K562 (cell line): ENCODE data around the gene CTDSP1. TPM values are rescaled to one million over a fixed set of nuclear protein-coding genes. Genes with fewer than 3 reads are reported as not detected.

Experiments used
- CTBP1 ChIP-seq: fragments of 450-650 bp; IDR thresholded peaks from 2 replicates; pipeline ENCODE4 v1.6.1; 2016; ENCODE audit warnings: borderline replicate concordance
- DDX20 ChIP-seq: fragments of 450-650 bp; IDR thresholded peaks from 2 replicates; pipeline ENCODE4 v1.6.1; 2016; ENCODE audit warnings: missing genetic modification characterization, low read depth, mild to moderate bottlenecking, missing compliant biosample characterization, moderate library complexity
- GATAD2B ChIP-seq: fragments of 450-650 bp; IDR thresholded peaks from 2 replicates; pipeline ENCODE4 v1.6.1; 2017; ENCODE audit warnings: mild to moderate bottlenecking, borderline replicate concordance
- MTA3 ChIP-seq: fragments of 450-650 bp; formaldehyde crosslinking; IDR thresholded peaks from 2 replicates; pipeline ENCODE4 v1.6.1; 2017; ENCODE audit warnings: mild to moderate bottlenecking, borderline replicate concordance
- MYC ChIP-seq, 2 experiments: fragments of 250-450 bp in 1 of 2; sonication (Bioruptor Pico) in 1 of 2; IDR thresholded peaks; 2 replicates each; pipeline versions ENCODE4 v1.5.1 to v1.6.1; 2012 to 2021; ENCODE audit warnings: low read depth in 2 of 2, borderline replicate concordance in 1 of 2, improper control_type of control experiment in 1 of 2, low read length in 1 of 2, mild to moderate bottlenecking in 1 of 2, moderate library complexity in 1 of 2
- POLR2B ChIP-seq: fragments of 450-650 bp; IDR thresholded peaks from 2 replicates; pipeline ENCODE4 v1.6.1; 2018; ENCODE audit warnings: low read depth; ENCODE audit not compliant: partially characterized antibody
- SMAD4 ChIP-seq: fragments of 250-450 bp; sonication (Bioruptor Pico); conservative IDR thresholded peaks from 2 replicates; pipeline ENCODE4 v1.8.0; 2021; ENCODE audit warnings: inconsistent platforms, mild to moderate bottlenecking, moderate library complexity
- TCF7L2 ChIP-seq: fragments of 150-350 bp; IDR thresholded peaks from 2 replicates; pipeline ENCODE4 v1.6.1; 2016; ENCODE audit warnings: low read depth, mild to moderate bottlenecking, low read length, moderate library complexity
- polyA plus RNA-seq, 8 experiments: library from polyadenylated mRNA; depleted of rRNA in 4 of 8; stranded (reverse) in 5 of 8; unstranded in 3 of 8; fragments of >200 nt; fragmentation: Nextera tagmentation in 2 of 8; fragmentation: Illumina TruSeq in 1 of 8; extraction: Ambion mirVana in 2 of 8; extraction: Trizol in 1 of 8; gene quantifications; 2 replicates each; pipeline versions ENCODE4 v1.2.1 to v1.2.3, GENCODE V29; 2011 to 2014; ENCODE audit warnings: inconsistent platforms in 1 of 8, missing spikeins in 1 of 8
- total RNA-seq, 7 experiments: library from RNA; depleted of rRNA in 6 of 7; stranded (reverse); fragments of >200 nt in 6 of 7; fragmentation: Illumina TruSeq in 2 of 7; extraction: Trizol in 2 of 7; gene quantifications; 2 replicates each; pipeline versions ENCODE4 v1.2.1 to v1.2.3, GENCODE V29; 2011 to 2021; ENCODE audit warnings: low replicate concordance in 1 of 7
- TF ChIP-seq, protein P1 (sequence below), 2 experiments: fragments of 450-650 bp in 1 of 2; sonication (generic) in 1 of 2; formaldehyde crosslinking in 1 of 2; IDR thresholded peaks; 2 replicates each; pipeline versions ENCODE4 v1.7.1 to v1.9.0; 2016 to 2022; ENCODE audit warnings: inconsistent platforms in 1 of 2, mild to moderate bottlenecking in 1 of 2, missing genetic modification reagents in 1 of 2
- TF ChIP-seq, protein P2 (sequence below), 3 experiments: fragments of 200-800 bp in 1 of 3; fragments of 250-450 bp in 1 of 3; fragments of 450-650 bp in 1 of 3; sonication (Bioruptor Pico) in 1 of 3; sonication (Bioruptor generic) in 1 of 3; formaldehyde crosslinking in 1 of 3; IDR thresholded peaks; 2 replicates each; pipeline versions ENCODE4 v1.6.1 to v1.8.0; 2016 to 2022; ENCODE audit warnings: mild to moderate bottlenecking in 2 of 3, missing genetic modification characterization in 2 of 3, missing compliant biosample characterization in 1 of 3, moderate library complexity in 1 of 3

CTDSP1 gene
- total and polyA plus RNA-seq, 9 of the 15 experiments (the other 6 are each of a cell fraction or from before 2014, with no cell fraction given), result 2.4 to 74.8 (median 45.8) TPM

DNA sequence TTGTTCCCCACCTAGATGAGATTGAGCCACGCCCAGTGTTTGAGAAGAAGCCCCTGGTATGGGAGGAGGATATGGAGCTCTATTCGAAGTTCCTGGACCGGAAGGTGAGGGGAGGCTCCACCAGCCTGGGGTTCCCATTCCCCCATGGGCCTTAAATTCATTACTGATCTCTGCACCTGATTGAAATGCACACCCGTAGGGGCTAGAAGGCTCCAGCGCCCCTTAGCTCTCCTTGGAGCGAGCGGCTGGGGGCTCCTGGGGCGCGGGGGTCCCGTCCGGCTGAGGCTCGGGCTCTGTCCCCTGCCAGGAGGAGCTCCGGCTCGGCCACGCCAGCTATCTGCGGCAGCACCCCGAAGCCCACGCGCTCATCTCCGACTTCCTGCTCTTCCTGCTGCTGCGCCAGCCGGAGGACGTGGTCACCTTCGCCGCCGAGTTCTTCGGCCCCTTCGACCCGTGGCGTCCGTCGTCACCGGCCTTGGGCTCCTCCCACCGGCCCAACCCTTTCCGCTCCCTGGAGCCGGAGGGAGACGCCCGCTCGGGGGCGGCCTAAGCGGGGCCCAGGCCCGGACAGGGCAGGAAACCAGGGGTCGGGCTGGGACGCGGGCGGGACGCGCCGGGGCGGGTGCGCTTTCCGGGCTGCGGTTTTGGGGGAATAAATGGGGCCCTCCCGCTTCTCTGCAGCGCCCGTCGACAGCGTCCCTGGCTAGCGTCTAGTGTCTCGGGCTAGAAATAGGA lies 32.1 kb upstream of the CTDSP1 start (continued):
- TF ChIP-seq, protein P1, sequence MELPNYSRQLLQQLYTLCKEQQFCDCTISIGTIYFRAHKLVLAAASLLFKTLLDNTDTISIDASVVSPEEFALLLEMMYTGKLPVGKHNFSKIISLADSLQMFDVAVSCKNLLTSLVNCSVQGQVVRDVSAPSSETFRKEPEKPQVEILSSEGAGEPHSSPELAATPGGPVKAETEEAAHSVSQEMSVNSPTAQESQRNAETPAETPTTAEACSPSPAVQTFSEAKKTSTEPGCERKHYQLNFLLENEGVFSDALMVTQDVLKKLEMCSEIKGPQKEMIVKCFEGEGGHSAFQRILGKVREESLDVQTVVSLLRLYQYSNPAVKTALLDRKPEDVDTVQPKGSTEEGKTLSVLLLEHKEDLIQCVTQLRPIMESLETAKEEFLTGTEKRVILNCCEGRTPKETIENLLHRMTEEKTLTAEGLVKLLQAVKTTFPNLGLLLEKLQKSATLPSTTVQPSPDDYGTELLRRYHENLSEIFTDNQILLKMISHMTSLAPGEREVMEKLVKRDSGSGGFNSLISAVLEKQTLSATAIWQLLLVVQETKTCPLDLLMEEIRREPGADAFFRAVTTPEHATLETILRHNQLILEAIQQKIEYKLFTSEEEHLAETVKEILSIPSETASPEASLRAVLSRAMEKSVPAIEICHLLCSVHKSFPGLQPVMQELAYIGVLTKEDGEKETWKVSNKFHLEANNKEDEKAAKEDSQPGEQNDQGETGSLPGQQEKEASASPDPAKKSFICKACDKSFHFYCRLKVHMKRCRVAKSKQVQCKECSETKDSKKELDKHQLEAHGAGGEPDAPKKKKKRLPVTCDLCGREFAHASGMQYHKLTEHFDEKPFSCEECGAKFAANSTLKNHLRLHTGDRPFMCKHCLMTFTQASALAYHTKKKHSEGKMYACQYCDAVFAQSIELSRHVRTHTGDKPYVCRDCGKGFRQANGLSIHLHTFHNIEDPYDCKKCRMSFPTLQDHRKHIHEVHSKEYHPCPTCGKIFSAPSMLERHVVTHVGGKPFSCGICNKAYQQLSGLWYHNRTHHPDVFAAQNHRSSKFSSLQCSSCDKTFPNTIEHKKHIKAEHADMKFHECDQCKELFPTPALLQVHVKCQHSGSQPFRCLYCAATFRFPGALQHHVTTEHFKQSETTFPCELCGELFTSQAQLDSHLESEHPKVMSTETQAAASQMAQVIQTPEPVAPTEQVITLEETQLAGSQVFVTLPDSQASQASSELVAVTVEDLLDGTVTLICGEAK (IDR thresholded peaks at IDR 0.05), result 0 out of 2 replicates have a peak, but pooled peaks have one; percentile 52
- TF ChIP-seq, protein P1 (CRISPR knock-in tag; IDR thresholded peaks at IDR 0.05), result no peak
- TF ChIP-seq MYC (IDR thresholded peaks at IDR 0.05; ENCODE audit: low read depth, low read length) (peak; percentile 80), MYC (CRISPR knock-in tag; IDR thresholded peaks at IDR 0.05; ENCODE audit: borderline replicate concordance, low read depth) (peak; percentile 44; the same call in 1 of the 2 replicates), DDX20 (no peak), POLR2B (peak; percentile 81), CTBP1 (peak; percentile 16; the same call in 1 of the 2 replicates), TCF7L2 (no peak), MTA3 (peak; percentile 40; the same call in 1 of the 2 replicates), GATAD2B (peak; percentile 51; the same call in 1 of the 2 replicates), SMAD4 (peak; percentile 70)
- TF ChIP-seq, protein P2, sequence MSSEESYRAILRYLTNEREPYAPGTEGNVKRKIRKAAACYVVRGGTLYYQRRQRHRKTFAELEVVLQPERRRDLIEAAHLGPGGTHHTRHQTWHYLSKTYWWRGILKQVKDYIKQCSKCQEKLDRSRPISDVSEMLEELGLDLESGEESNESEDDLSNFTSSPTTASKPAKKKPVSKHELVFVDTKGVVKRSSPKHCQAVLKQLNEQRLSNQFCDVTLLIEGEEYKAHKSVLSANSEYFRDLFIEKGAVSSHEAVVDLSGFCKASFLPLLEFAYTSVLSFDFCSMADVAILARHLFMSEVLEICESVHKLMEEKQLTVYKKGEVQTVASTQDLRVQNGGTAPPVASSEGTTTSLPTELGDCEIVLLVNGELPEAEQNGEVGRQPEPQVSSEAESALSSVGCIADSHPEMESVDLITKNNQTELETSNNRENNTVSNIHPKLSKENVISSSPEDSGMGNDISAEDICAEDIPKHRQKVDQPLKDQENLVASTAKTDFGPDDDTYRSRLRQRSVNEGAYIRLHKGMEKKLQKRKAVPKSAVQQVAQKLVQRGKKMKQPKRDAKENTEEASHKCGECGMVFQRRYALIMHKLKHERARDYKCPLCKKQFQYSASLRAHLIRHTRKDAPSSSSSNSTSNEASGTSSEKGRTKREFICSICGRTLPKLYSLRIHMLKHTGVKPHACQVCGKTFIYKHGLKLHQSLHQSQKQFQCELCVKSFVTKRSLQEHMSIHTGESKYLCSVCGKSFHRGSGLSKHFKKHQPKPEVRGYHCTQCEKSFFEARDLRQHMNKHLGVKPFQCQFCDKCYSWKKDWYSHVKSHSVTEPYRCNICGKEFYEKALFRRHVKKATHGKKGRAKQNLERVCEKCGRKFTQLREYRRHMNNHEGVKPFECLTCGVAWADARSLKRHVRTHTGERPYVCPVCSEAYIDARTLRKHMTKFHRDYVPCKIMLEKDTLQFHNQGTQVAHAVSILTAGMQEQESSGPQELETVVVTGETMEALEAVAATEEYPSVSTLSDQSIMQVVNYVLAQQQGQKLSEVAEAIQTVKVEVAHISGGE (CRISPR knock-in tag; IDR thresholded peaks at IDR 0.05), result peak in 2 of 3 experiments; percentile 37 to 84; a peak in 2 of 6 replicates
